Measurements from ENCODE around the gene CFAP61.

The CFAP61 gene

GRCh38 chr20:20265210-20265609 is 212.9 kb downstream of the CFAP61 start:
- no peaks in the 10 kb centered on the region for H3K9me2 ChIP-seq (replicated peaks; ENCODE audit: insufficient read depth, low read length)
- TF ChIP-seq CTCF (IDR thresholded peaks at IDR 0.05; ENCODE audit: insufficient read depth, low read length, poor library complexity, severe bottlenecking) (no peak), EZH2phosphoT487 (conservative IDR thresholded peaks at IDR 0.05; ENCODE audit: low read length) (no peak)
- no peak overlapping the region for H3K4me3 ChIP-seq (ENCODE audit: insufficient read depth, low read length, poor library complexity, severe bottlenecking)
- no peaks in the 10 kb centered on the region for H3K36me3 ChIP-seq (ENCODE audit: low read length)
- no peaks in the 10 kb centered on the region for H3K79me2 ChIP-seq (ENCODE audit: insufficient read depth, low read length)
- no peak overlapping the region for H2AFZ ChIP-seq (ENCODE audit: low read depth, low read length, severe bottlenecking)
- H4K20me1 ChIP-seq (ENCODE audit: low read depth, low read length), result no peaks in the 10 kb centered on the region
- no peaks in the 10 kb centered on the region for H3K27me3 ChIP-seq (ENCODE audit: low read length)
- H3K27ac ChIP-seq (ENCODE audit: low read depth, low read length), result no peak overlapping the region
- no peaks in the 10 kb centered on the region for H3K9me3 ChIP-seq (ENCODE audit: insufficient read depth, low read length)
- no peaks in the 10 kb centered on the region for H3F3A ChIP-seq (ENCODE audit: insufficient read depth)
- H3K9ac ChIP-seq (ENCODE audit: low read length), result no peak overlapping the region
- H3K4me2 ChIP-seq (ENCODE audit: low read depth, low read length, poor library complexity, severe bottlenecking), result no peak overlapping the region

GRCh38 chr20:20266552-20266951 is 214.2 kb downstream of the CFAP61 start:
- Histone ChIP-seq H3K9me2 (replicated peaks; ENCODE audit: insufficient read depth, low read length) (no peaks in the 10 kb centered on the region), H3K9me3 (ENCODE audit: insufficient read depth, low read length) (no peaks in the 10 kb centered on the region), H3K36me3 (ENCODE audit: low read length) (no peaks in the 10 kb centered on the region), H2AFZ (ENCODE audit: low read depth, low read length, severe bottlenecking) (no peak overlapping the region), H3K27me3 (ENCODE audit: low read length) (no peaks in the 10 kb centered on the region), H4K20me1 (ENCODE audit: low read depth, low read length) (no peaks in the 10 kb centered on the region), H3K27ac (ENCODE audit: low read depth, low read length) (no peak overlapping the region), H3K9ac (ENCODE audit: low read length) (no peak overlapping the region), H3F3A (ENCODE audit: insufficient read depth) (no peaks in the 10 kb centered on the region), H3K4me2 (ENCODE audit: low read depth, low read length, poor library complexity, severe bottlenecking) (no peak overlapping the region), H3K79me2 (ENCODE audit: insufficient read depth, low read length) (no peaks in the 10 kb centered on the region), H3K4me3 (ENCODE audit: insufficient read depth, low read length, poor library complexity, severe bottlenecking) (no peak overlapping the region)
- no peak for TF ChIP-seq EZH2phosphoT487 (conservative IDR thresholded peaks at IDR 0.05; ENCODE audit: low read length)
- no peak for TF ChIP-seq CTCF (IDR thresholded peaks at IDR 0.05; ENCODE audit: insufficient read depth, low read length, poor library complexity, severe bottlenecking)

GRCh38 chr20:20267685-20268370 is 215.5 kb downstream of the CFAP61 start:
- H3K9me2 ChIP-seq (replicated peaks; ENCODE audit: insufficient read depth, low read length), result no peaks in the 10 kb centered on the region
- H3K9me3 ChIP-seq (ENCODE audit: insufficient read depth, low read length), result no peaks in the 10 kb centered on the region
- no peak overlapping the region for H3K4me3 ChIP-seq (ENCODE audit: insufficient read depth, low read length, poor library complexity, severe bottlenecking)
- H3K4me2 ChIP-seq (ENCODE audit: low read depth, low read length, poor library complexity, severe bottlenecking), result no peak overlapping the region
- no peak overlapping the region for H3K27ac ChIP-seq (ENCODE audit: low read depth, low read length)
- TF ChIP-seq CTCF (IDR thresholded peaks at IDR 0.05; ENCODE audit: insufficient read depth, low read length, poor library complexity, severe bottlenecking) (no peak), EZH2phosphoT487 (conservative IDR thresholded peaks at IDR 0.05; ENCODE audit: low read length) (no peak)
- no peak overlapping the region for H3K9ac ChIP-seq (ENCODE audit: low read length)
- H3K79me2 ChIP-seq (ENCODE audit: insufficient read depth, low read length), result no peaks in the 10 kb centered on the region
- H3K36me3 ChIP-seq (ENCODE audit: low read length), result no peaks in the 10 kb centered on the region
- no peaks in the 10 kb centered on the region for H3K27me3 ChIP-seq (ENCODE audit: low read length)
- H2AFZ ChIP-seq (ENCODE audit: low read depth, low read length, severe bottlenecking), result no peak overlapping the region
- H4K20me1 ChIP-seq (ENCODE audit: low read depth, low read length), result no peaks in the 10 kb centered on the region
- no peaks in the 10 kb centered on the region for H3F3A ChIP-seq (ENCODE audit: insufficient read depth)
